Activated CD4-positive, alpha-beta T cell treated with anti-CD3 and anti-CD28 coated beads for 36 hours (primary cell): ENCODE data around the gene NATD1. TPM values are rescaled to one million over a fixed set of nuclear protein-coding genes. Genes with fewer than 3 reads are reported as not detected.

Experiments used
- ATAC-seq: fragments of 200-7000 bp; cut with Tn5 transposase; one replicate; pipeline ENCODE4 v1.10.0; 2021; ENCODE audit warnings: mild to moderate bottlenecking, moderate library complexity
- CTCF ChIA-PET: fragments of 350-600 bp; sonication (Branson Sonifier 250); formaldehyde crosslinking; loops from one replicate; lab custom pipeline; 2021; ENCODE audit warnings: antibody characterized with exemption; lab: Charles Lee
- POLR2A ChIA-PET: fragments of 350-600 bp; sonication (Branson Sonifier 250); formaldehyde crosslinking; loops from one replicate; lab custom pipeline; 2021; ENCODE audit warnings: antibody characterized with exemption, inconsistent platforms; lab: Charles Lee
- DNase-seq: peaks from one replicate; pipeline ENCODE4 v3.0.0-alpha.2; 2020
- H3K27ac Mint-ChIP-seq: one replicate; pipeline ENCODE4 v1.8.0; 2021; ENCODE audit warnings: mixed read lengths
- H3K27me3 Mint-ChIP-seq: one replicate; pipeline ENCODE4 v1.8.0; 2021; ENCODE audit warnings: mixed read lengths
- H3K36me3 Mint-ChIP-seq: one replicate; pipeline ENCODE4 v1.8.0; 2021; ENCODE audit warnings: low read depth, mixed read lengths
- H3K4me1 Mint-ChIP-seq: one replicate; pipeline ENCODE4 v1.8.0; 2021; ENCODE audit warnings: mixed read lengths
- H3K4me3 Mint-ChIP-seq: one replicate; pipeline ENCODE4 v1.8.0; 2021; ENCODE audit warnings: mild to moderate bottlenecking, moderate library complexity, mixed read lengths
- H3K9me3 Mint-ChIP-seq: one replicate; pipeline ENCODE4 v1.8.0; 2021; ENCODE audit warnings: low read depth, mixed read lengths
- intact Hi-C, 2 experiments: fragments of 100-400 bp; cut with DNase I in 1 of 2; cut with micrococcal nuclease in 1 of 2; formaldehyde crosslinking; loops; one replicate each; pipeline versions ENCODE4 v1.14.2 to v1.15.1; 2022 to 2024; cut with DNase I, micrococcal nuclease
- total RNA-seq, 2 experiments: library from RNA; stranded (reverse); gene quantifications; one replicate each; pipeline ENCODE4 v1.2.3, GENCODE V29; 2021

NATD1 gene
- total RNA-seq, 2 experiments from 2014 or later = 1.5 to 1.7 TPM

DNA sequence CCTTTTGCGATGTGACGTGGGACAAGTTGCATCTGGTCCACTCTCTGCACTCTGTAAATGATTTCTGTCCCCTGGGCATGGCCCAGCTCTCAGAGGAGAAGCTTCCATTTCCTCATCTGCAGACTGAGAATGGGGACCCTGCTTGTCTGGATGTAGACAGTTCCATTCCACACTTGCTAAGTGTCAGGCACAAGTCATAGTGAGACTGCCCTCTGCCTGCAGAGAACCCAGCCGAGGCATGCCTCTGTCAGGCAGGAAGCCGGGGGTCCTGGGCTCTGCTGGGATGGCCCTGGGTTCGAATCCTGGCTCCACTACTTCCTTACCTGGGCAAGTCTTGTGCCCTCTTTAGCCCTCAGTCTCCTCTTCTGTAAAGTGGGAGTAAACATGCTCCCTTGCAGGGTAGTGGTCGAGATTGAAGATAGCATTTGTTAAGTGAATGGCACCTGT lies 35.4 kb upstream of the NATD1 start:
- H3K27me3 Mint-ChIP-seq = peaks cover 4% of the 10 kb centered on the region
- no peaks in the 10 kb centered on the region for H3K9me3 Mint-ChIP-seq
- H3K27ac Mint-ChIP-seq = peak overlapping the region; percentile 94
- ChIA-PET POLR2A (no interaction called here), CTCF (interaction anchor here (0.9 to 3.7 kb wide), 5 partner anchors 10 to 260 kb away, joined by 3 to 34 read pairs (median 3); no protein-coding TSS in a partner anchor)
- ATAC-seq (peak; percentile 6), DNase-seq (peak; percentile 74)
- peaks cover 45% of the 10 kb centered on the region for H3K36me3 Mint-ChIP-seq
- intact Hi-C loops = loop anchor here (1.0 to 2.0 kb wide), 9 partner anchors 13 to 263 kb away; partner anchors contain the start of genes NATD1 (in 2 of the 2), TMEM11 (in 2 of the 2), DHRS7B (in 1 of the 2) and USP22 (in 1 of the 2)
- peak overlapping the region; percentile 98 for H3K4me3 Mint-ChIP-seq
- H3K4me1 Mint-ChIP-seq = peaks cover 44% of the 10 kb centered on the region

DNA sequence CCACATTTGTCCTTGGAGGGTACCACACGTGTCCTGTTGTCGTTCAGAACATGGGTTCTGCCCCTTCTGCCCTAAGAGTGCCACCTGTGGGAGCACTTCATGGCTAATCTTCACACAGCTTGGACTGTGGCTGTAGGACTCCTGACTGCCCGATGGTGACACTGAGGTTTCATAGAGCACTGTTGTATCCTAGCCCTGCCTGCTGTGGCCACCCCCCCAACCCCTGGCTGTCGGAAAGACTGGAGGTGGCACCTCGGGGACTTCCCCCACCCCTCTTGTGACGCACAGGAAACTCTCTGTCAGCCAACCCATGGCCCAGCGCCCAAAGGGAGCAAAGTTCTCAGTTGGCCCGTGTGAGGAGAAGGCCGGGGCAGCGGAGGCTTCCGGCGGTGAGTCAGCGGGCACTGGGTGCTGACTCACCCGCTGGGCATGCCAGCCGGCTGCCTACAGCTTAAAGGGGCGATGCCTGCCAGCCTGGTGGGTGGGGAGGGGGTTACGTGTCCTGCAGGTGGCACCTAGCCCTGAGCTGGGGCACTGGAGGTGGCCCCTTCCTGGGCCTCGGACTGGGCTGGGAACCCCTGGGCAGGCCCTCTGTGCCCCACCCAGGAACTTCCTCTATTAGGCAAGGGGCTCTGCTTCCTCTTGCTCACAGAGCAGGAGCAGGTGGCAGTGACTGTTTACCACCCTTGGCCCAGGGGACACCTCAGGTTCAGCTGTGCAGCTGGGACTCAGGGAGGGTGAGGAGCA lies 34.7 kb upstream of the NATD1 start:
- peak overlapping the region; percentile 94 for H3K27ac Mint-ChIP-seq
- DNase-seq (peak; percentile 98), ATAC-seq (peak; percentile 67)
- ChIA-PET POLR2A (interaction anchor here (1.3 kb wide), 1 partner anchor 11 kb away, joined by 6 read pairs; no protein-coding TSS in a partner anchor), CTCF (interaction anchor here (0.6 to 3.7 kb wide), 7 partner anchors 9 to 261 kb away, joined by 3 to 34 read pairs (median 3); no protein-coding TSS in a partner anchor)
- H3K36me3 Mint-ChIP-seq = peaks cover 45% of the 10 kb centered on the region
- peaks cover 47% of the 10 kb centered on the region for H3K4me1 Mint-ChIP-seq
- H3K27me3 Mint-ChIP-seq = peaks cover 4% of the 10 kb centered on the region
- intact Hi-C loops = loop anchor here (1.0 to 2.0 kb wide), 10 partner anchors 13 to 263 kb away; partner anchors contain the start of genes NATD1 (in 2 of the 2), TMEM11 (in 2 of the 2), USP22 (in 2 of the 2) and DHRS7B (in 1 of the 2)
- peak overlapping the region; percentile 98 for H3K4me3 Mint-ChIP-seq
- H3K9me3 Mint-ChIP-seq = no peaks in the 10 kb centered on the region

DNA sequence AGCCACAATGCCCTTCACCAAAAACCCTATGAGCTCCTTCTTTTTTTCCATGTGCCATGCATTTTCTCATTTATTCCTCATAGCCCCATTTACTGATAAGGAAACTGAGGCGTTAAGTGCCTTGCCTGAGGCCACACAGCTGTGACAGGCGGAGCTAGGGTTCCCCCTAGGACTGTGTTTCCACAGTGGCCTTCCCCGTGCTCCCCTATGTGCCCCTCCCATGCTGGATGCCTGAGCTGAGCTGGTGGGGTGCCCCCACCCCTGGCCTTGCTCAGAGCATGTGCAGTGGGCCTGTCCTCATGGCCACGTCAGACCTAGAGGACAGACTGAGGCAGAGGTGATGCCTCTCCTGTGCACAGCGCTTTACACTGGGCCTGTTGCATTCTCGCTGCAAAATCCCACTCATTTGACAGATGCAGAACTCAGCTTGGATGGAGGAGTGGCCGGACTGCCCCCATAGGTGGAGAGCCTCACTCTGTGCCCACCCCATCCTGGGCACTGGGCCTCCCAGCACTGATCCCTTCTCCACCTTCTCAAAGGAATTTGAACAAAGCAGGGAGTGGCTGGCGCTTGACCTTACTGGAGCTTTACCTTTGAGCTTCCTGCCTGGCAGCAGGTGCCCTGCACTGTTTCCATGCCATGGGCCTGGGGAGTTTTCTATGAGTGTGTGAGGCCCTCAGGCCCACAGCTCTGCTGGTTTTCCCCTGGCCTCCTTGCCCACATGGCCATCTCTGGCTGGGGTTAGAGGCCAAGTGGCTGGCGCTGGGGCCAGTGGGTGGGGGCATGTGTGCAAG lies 33.9 kb upstream of the NATD1 start:
- ATAC-seq (peak; percentile 2), DNase-seq (peak; percentile 73)
- Mint-ChIP-seq H3K27me3 (peaks cover 2% of the 10 kb centered on the region), H3K4me3 (peak overlapping the region; percentile 98), H3K9me3 (no peaks in the 10 kb centered on the region), H3K4me1 (peaks cover 55% of the 10 kb centered on the region), H3K27ac (peak overlapping the region; percentile 94), H3K36me3 (peaks cover 39% of the 10 kb centered on the region)
- intact Hi-C loops = loop anchor here in 1 of 2 experiments (1.0 kb wide), 1 partner anchor 244 kb away; the partner anchor contains the start of gene USP22
- ChIA-PET POLR2A (interaction anchor here (0.6 to 1.3 kb wide), 4 partner anchors 11 to 252 kb away, joined by 3 to 6 read pairs (median 3); partner anchors contain the start of gene USP22), CTCF (interaction anchor here (0.6 to 3.7 kb wide), 4 partner anchors 10 to 256 kb away, joined by 3 to 34 read pairs (median 3); no protein-coding TSS in a partner anchor)

DNA sequence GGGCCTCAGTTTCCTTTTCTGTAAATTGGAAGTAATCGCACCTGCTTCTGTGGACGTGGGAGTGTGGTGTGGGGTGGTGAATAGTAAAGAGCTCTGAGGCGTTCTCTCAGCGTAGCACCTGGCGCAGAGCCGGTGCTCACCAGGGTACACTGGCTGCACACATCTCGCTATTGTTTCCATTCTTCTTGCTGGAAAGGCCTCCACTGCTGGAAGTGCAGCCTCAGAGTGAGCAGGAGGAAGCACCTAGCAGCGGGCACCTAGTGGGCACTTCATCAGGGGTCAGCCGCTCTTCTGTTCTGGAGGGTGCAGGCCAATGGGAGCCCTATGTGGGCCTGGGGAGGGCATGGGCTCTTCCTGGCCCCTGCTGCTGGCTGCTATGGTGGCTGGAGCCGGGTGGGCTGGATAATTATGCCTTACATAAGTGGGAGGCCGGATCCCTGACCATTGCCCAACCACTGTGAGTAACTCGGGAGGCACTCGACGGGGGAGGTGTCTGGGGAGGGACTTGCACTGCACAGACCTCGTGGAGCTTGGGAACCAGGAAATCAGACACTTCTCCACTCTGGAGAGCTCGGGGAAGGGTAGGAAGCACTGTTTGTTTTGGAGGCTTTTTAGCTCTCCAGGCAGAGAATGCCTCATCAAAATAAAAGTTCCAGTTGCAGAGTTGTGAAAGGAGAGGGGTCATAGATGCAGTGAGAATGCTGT lies 33.0 kb upstream of the NATD1 start:
- Mint-ChIP-seq H3K36me3 (peaks cover 37% of the 10 kb centered on the region), H3K9me3 (no peaks in the 10 kb centered on the region), H3K27ac (peak overlapping the region; percentile 94), H3K4me3 (peak overlapping the region; percentile 98), H3K4me1 (peaks cover 55% of the 10 kb centered on the region), H3K27me3 (peaks cover 2% of the 10 kb centered on the region)
- DNase-seq = peak; percentile 43
- ChIA-PET CTCF (interaction anchor here (0.6 to 3.7 kb wide), 2 partner anchors 10 to 66 kb away, joined by 3 to 34 read pairs; no protein-coding TSS in a partner anchor), POLR2A (interaction anchor here (0.6 to 0.9 kb wide), 4 partner anchors 166 to 253 kb away, joined by 3 read pairs; partner anchors contain the start of gene USP22)
- intact Hi-C loops = no loop called here
- no peak for ATAC-seq

DNA sequence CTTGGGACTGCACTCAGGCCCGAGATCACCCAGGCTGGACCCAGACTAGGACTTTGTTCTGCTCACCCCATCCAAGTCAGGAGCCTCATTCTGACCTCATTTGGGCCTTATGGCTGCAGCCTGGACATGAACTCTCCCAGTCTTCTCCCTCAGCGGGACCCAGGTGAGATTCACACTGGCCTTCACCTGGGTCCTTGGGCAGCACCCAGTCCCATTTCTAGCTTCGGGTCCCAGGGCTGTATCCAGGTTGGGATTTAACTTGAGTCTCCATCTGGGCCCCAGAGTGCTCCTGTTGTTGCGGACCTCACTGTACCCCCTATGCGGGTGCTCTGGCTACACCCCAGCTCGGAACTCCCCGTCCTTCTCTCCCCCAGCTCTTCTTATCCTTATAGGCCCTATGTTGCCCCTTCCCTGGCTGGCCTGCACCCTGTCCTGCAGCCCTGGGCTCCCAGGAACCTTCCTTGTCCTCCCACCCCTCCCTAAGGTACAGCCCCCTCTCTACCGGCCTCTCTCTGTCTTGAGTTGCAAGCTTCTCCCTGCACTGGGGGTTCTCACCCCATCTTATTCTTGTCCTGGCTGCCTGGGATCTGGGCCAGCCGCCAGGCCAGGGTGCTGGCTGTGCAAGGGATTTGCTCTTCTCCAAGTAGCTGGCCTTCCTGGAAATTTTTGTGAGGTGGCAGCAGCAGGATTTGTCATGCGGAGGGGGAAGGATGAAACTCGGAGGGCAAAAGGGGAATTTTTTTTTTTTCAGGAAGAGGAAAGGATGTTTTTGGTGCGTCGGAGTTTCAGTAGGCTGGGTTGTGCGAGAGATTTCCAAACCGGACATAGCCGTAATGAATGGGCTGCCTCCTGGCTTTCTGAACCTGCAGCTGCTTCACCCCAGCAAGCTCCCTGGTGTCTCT lies 32.2 kb upstream of the NATD1 start:
- peaks cover 32% of the 10 kb centered on the region for H3K36me3 Mint-ChIP-seq
- H3K4me1 Mint-ChIP-seq = peaks cover 55% of the 10 kb centered on the region
- peak overlapping the region; percentile 98 for H3K4me3 Mint-ChIP-seq
- DNase-seq (peak; percentile 47), ATAC-seq (no peak)
- CTCF ChIA-PET = interaction anchor here (0.6 to 3.7 kb wide), 2 partner anchors 9 to 251 kb away, joined by 4 to 34 read pairs; no protein-coding TSS in a partner anchor
- intact Hi-C loops = loop anchor here (2.0 kb wide), 4 partner anchors 33 to 265 kb away; partner anchors contain the start of gene NATD1 (in 1 of the 2)
- POLR2A ChIA-PET = interaction anchor here (0.6 to 1.1 kb wide), 3 partner anchors 160 to 242 kb away, joined by 3 to 7 read pairs (median 3); no protein-coding TSS in a partner anchor
- H3K27me3 Mint-ChIP-seq = no peaks in the 10 kb centered on the region
- peak overlapping the region; percentile 94 for H3K27ac Mint-ChIP-seq
- no peaks in the 10 kb centered on the region for H3K9me3 Mint-ChIP-seq

DNA sequence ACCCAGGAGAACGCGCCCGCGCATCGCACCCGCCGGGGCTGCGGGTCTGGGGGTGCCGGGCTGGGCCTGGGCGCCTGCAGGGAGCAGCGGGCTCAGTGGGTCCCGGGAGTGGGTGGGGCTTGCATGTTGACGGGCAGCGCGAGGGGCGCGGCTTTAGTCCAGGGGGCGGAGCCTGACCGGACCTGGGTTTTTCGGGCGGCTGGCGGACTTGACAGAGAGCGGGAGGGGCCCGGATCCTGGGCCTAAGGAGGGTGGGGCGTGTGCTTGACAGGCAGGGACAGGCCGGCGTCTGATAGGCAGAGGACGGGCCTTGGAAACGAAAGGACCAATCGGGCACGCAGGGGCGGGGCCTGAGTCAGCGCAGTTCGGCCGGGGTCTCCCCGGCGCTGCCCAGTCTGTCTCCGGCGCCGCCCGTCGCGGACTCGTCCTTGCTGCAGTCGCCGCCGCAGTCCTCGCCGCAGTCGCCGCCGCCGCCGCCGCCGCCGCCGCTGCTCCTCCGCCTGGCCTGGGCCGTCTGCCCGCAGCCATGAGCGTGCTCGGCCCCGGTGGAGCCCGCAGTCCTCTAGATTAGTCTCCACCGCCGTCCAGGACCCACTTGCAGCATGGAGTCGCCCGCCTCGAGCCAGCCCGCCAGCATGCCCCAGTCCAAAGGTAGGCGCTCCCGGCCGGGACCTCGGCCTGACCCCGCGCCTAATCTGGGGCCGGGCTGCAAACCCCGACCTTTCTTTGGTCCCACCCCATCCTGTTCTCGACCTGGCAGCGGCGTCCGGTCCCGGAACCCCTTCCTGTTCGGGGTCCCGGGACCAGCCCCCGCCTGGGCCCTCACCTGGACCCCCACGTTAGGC lies 31.3 kb upstream of the NATD1 start, which contains the start of gene MAP2K3:
Gene MAP2K3 (plus strand): TSS at position 393 of the 845 bp plus-strand sequence. CDS start 210 bp downstream, at position 603.
- Mint-ChIP-seq H3K4me3 (peak within 1 kb of the TSS; percentile 98), H3K4me1 (peaks cover 57% of the 10 kb centered on the region), H3K27ac (peak within 1 kb of the TSS; percentile 94), H3K27me3 (no peaks in the 10 kb centered on the region), H3K36me3 (peaks cover 31% of the 10 kb centered on the region), H3K9me3 (no peaks in the 10 kb centered on the region)
- intact Hi-C loops = loop anchor here (1.0 to 2.0 kb wide), 6 partner anchors 32 to 266 kb away; partner anchors contain the start of genes DHRS7B (in 1 of the 2), NATD1 (in 1 of the 2) and TMEM11 (in 1 of the 2)
- POLR2A ChIA-PET = interaction anchor here (1.1 kb wide), 1 partner anchor 241 kb away, joined by 3 read pairs; no protein-coding TSS in a partner anchor
- peak; percentile 76 for ATAC-seq
- peak; percentile 99 for DNase-seq
- CTCF ChIA-PET = interaction anchor here (0.6 to 3.7 kb wide), 4 partner anchors 8 to 227 kb away, joined by 3 to 34 read pairs (median 5); no protein-coding TSS in a partner anchor

DNA sequence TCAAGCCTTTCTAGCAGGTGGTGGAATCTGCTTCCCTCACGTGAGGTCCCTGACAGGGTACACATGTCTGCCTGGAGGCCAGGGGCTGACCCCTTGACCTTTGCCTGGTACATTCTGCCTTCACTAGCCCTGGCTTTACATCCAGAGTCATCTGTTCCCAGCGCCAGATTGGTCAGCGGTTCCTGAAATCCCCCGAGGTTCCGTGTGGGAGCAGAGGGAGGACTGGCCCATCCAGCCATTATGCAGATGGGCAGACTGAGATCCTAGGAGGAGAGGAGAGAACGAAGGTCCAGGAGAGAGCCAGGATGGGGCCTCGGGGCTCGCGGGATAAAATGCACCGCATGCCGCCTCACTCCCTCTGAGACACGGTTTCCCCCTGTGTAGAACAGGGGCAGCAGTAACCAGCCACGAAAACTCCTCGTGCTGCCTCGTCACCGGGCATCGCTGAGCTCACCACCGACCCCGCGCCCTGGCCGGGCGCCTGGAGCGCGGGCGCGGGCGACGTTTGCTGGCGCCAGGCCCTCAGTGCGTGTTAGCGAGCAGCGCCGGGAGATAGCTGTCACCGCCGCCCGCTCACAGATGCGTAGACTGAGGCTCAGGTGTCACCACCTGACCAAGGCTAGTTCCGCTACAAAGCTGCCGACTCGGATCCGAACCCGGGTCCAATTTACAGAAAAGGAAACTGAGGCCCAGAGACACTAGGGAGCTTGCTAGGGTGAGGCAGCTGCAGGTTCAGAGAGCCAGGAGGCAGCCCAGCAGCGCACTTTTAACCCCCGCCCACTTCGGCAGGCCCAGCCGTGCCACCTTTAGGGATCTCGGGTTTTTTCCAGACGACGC lies 30.5 kb upstream of the NATD1 start:
- no peaks in the 10 kb centered on the region for H3K27me3 Mint-ChIP-seq
- ChIA-PET CTCF (interaction anchor here (0.6 to 1.8 kb wide), 5 partner anchors 8 to 230 kb away, joined by 3 to 7 read pairs (median 3); no protein-coding TSS in a partner anchor), POLR2A (no interaction called here)
- peak overlapping the region; percentile 81 for H3K27ac Mint-ChIP-seq
- H3K9me3 Mint-ChIP-seq = no peaks in the 10 kb centered on the region
- peaks cover 56% of the 10 kb centered on the region for H3K4me1 Mint-ChIP-seq
- peak overlapping the region; percentile 98 for H3K4me3 Mint-ChIP-seq
- peaks cover 29% of the 10 kb centered on the region for H3K36me3 Mint-ChIP-seq
- ATAC-seq (peak; percentile 5), DNase-seq (peak; percentile 13)
- intact Hi-C loops = loop anchor here (1.0 to 2.0 kb wide), 6 partner anchors 31 to 267 kb away; partner anchors contain the start of genes DHRS7B (in 1 of the 2), NATD1 (in 1 of the 2) and TMEM11 (in 1 of the 2)

DNA sequence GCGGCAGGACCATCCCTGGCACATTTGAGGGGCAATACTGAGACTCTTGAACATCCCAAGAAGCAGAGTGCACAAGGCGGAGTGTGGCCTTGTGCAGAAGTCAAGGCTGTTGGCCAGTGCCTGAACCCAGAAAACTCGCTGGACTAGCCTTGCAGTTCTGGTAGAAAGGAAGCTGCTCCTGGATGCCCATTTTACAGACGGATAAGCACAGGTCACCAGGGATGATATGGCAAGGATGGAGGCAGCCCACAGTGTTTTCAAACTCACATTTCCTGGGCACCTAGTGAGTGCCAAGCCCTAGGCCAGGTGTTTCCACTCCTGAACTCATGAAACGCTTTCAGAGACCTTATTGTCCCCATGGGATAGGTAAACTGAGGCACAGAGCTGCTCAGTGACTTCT lies 29.6 kb upstream of the NATD1 start:
- ChIA-PET CTCF (interaction anchor here (0.8 to 1.8 kb wide), 3 partner anchors 23 to 231 kb away, joined by 3 to 7 read pairs (median 3); no protein-coding TSS in a partner anchor), POLR2A (no interaction called here)
- H3K27ac Mint-ChIP-seq = no peak overlapping the region
- intact Hi-C loops = no loop called here
- peaks cover 57% of the 10 kb centered on the region for H3K4me1 Mint-ChIP-seq
- H3K36me3 Mint-ChIP-seq = peaks cover 26% of the 10 kb centered on the region
- DNase-seq = peak; percentile 3
- H3K9me3 Mint-ChIP-seq = no peaks in the 10 kb centered on the region
- peak overlapping the region; percentile 12 for H3K4me3 Mint-ChIP-seq
- ATAC-seq = no peak
- H3K27me3 Mint-ChIP-seq = no peaks in the 10 kb centered on the region
